GM19035 (cell line): ENCODE results near the gene CFC1B.
"Not testable (repeated sequence)": the region's sequence is repeated elsewhere in the genome, so short reads cannot be mapped to it uniquely, and the experiment has no call there.

Experiments
- ATAC-seq: cut with Tn5 transposase; IDR thresholded peaks from one replicate; pipeline ENCODE4 v1.9.1; 2021; ENCODE audit not compliant: unreplicated experiment

The CFC1B gene

GRCh38 chr2:130556441-130556840, 35.4 kb downstream of the CFC1B start:
- not testable (repeated sequence) for ATAC-seq

GRCh38 chr2:130566165-130566564, 45.1 kb downstream of the CFC1B start:
- ATAC-seq: not testable (repeated sequence)

DNA sequence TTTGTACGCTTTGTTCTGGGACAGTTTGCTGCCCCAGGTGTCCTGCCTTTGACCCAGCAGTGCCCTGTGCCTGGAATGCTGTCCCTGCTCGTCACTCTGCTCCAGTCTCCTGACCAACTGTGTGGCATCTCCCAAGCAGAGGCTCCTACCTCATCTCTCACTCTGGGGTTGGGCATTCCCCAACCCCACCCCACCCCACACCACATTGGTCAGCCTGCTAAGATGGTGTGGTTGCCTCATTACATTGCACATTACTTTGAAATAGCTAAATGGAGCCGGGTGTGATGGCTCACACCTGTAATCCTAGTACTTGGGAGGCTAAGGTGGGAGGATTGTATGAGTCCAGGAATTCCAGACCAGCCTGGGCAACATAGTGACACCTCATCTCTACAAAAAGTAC, 50.9 kb downstream of the CFC1B start:
- not testable (repeated sequence) for ATAC-seq

- not testable (repeated sequence) for ATAC-seq
Measured at GRCh38 chr2:130574230-130574629, 53.2 kb downstream of the CFC1B start.

DNA sequence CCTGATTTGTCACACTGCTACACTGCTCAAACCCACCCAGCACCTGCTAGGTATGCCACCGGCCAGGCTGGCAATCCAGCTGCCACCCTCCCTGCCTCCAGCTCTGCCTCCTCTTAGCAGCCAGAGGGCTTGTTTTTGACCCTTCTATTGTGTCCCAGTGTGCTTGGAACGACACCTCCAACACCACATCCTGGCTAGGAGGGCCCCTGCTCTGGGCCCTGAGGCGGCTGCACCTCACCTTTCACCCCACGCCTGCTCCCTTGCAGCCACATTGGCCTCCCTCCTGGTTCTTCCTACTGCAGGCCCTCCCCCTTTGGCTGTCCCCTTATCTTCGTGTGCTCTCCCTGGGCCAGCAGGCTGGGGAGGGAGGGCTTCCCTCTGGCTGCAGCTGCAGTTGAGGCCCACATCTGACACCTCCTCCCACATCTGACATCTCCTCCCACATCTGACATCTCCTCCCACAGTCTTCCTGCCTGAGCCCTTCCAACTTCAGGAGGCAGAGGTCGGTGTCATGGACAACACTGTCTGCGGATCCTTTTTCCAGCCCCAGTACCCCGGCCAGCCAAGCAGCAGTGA, 55.3 kb downstream of the CFC1B start:
- not testable (repeated sequence) for ATAC-seq

GRCh38 chr2:130577559-130577958, 56.5 kb downstream of the CFC1B start:
- not testable (repeated sequence) for ATAC-seq
